NCI-H2227 (cell line): Measurements from ENCODE around the gene IL18BP.

Source experiments
- DNase-seq: peaks from one replicate; lab custom pipeline; 2025; ENCODE audit not compliant: unreplicated experiment; lab: John Stamatoyannopoulos, UW

IL18BP gene

DNA sequence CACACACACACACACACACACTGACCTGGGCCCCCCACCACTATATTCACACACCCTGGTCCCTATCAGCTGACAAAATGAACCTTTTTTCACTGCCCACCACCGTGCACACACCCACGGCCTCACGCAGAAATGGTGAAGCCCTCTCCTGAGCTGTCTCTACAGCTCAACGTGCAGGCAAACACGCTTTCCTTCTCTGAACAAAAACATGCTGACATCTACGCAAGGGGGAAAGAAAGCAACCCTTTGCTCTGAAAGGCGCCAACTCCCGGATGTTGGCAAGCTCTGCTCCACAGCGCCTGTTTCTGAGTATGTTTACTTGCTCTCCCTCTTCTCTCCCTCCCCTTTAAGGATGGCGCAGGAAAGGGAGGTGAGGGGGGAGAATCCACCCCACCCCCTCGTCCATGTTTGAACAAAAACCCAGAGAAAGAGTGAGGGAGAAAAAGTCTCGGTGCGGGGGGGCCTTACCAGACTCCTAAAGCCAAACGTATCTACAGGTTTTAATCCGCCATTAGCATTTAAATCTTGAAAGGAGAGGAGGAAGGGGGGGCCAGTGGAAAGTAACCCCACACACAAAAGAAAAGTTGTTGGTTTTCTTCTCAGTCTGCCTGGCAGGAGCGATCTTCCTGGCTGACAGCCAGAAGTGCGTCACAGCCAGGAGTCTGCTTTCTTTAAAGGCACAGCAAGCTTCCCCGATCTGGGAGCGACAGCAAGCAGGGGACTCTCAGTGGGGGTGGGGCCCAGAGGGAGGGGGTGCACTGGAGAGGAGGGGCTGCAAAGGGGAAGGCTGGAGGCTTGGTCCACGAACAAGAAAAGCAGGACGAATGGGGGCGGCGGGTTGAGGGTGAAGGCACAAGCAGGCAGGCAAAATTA, 42.0 kb downstream of the IL18BP start:
- peak; percentile 91 for DNase-seq

DNA sequence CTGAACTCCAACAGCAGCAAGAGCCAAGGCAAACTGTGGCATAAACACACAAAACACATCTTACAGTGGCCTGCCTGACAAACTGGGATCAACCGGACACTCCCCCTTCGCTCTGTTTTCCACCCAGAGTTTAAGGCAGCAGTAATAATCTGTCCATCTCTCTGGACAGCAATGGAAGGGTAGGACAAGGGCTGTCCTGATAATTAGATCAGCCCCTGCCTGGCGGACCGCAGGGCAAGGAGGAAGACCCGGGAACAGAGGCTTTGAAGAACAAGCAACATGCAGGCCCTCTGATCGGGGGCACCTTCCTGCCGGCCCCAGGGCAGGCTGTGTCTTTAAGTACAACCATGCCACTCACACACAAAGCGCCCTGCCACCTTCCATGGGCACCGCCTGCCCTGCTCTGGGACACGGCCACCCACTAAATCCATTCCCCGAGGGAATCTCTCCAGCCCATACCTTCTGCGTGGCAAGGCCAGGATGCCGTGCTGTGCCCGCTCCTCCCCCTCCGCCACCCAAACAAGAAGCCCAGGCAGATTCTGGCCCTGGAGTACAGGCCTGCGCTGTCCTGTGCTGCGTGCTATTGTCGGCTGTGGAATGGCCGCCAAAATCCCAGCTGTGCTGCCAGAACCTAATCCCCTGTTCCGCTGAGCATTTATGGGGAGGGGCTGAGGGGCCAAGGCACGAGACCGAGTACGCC, 42.8 kb downstream of the IL18BP start:
- DNase-seq, result peak; percentile 75

DNA sequence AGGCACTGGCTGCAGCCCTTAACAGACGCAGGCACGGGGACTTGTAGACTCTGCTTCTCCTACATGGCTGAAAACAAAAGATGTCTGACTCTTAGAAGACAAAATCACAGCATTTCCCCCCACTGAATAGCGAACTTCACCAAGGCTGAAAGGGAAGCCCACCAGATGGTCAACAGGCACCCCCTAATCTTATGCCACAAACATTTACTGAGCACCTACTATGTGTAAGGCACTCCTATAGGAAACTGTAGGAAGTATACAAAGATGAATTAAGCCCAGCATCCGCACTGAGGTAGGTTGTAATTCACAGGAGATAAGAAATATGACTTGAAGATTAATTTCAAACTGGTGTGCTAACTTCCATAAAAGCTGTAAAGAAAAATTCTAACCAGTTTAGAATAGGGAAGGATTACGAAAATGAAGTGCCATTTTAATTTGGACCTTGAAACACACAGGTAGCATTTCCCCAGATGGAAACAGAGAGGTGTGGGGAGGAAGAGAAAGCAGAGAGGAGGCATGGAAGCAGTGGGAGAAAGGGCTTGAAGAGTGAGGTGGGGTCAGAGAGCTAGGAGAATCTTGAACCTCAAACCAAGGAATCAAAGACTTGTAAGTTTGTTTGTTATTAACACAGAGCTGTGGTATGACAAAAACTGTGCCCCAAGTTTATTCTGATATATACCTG, 43.5 kb downstream of the IL18BP start:
- no peak for DNase-seq

DNA sequence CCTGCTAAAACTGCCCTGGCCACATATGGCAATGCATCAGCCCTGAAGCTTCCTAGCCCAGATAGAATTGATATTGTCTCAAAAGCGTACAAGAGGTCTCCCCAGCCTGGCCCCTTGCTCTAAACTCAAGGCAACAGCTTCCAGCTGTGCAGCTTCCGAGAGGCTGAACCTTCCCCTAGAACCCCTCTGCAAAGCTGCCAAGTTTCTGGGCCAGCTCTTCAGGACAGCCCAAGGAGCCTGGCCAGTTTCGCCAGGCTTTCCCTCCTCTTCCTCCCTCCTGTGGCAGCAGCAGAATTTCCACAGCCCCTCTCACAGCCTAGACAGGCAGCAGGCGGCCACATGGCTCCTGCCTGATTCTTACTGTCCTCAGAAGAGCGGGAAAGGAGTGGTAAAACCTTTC, 47.1 kb downstream of the IL18BP start:
- DNase-seq, result no peak

DNA sequence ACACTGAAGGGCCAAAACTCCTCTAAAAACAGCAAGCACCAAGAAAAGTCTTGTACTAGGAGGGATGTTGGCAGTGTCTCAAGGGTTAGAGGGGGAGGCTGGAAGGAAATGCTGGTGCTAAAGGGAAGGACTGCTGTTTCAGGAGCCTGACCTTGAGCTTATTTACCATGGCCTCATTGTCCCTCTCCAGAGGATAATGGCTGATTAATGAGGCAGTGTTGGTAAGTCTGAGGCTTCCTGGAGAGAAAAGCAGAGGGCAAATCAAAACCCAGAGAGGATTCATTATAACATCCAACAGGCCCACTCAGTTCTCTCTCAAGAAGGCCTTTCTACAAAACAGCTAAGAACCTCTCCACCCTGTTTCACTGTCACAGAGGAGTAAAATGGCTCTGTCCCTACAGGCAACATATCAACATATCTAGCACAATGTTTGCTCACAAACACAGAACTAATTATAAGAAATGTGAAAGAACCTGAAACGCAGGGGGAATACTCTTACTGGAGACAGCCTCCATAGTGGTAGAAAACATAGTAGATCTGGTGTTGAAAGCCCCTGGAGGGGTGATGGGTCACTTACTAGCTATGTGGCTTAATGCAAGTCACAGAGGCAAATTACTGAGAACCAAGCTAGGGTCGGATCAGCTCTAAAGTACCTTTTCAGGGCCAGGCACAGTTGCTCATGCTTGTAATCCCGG, 50.2 kb downstream of the IL18BP start:
- DNase-seq, result peak; percentile 87
